HG03280 (cell line): ENCODE data around the gene FAM114A2.
"Not testable (repeated sequence)": the region's sequence is repeated elsewhere in the genome, so short reads cannot be mapped to it uniquely, and the experiment has no call there.

ENCODE experiments used
- ATAC-seq: cut with Tn5 transposase; IDR thresholded peaks from one replicate; pipeline ENCODE4 v1.9.1; 2021; ENCODE audit warnings: mild to moderate bottlenecking, moderate library complexity; ENCODE audit not compliant: unreplicated experiment

Gene FAM114A2

GRCh38 chr5:154038707-154039457 lies at the start of gene FAM114A2, which contains the start of gene MFAP3:
Gene FAM114A2 (minus strand): TSS chr5:154038910. CDS start chr5:154034953, 3,957 bp downstream.
Gene MFAP3 (plus strand): TSS chr5:154038967. CDS start chr5:154049723, 10,756 bp downstream.
- ATAC-seq, result peak; percentile 99

DNA sequence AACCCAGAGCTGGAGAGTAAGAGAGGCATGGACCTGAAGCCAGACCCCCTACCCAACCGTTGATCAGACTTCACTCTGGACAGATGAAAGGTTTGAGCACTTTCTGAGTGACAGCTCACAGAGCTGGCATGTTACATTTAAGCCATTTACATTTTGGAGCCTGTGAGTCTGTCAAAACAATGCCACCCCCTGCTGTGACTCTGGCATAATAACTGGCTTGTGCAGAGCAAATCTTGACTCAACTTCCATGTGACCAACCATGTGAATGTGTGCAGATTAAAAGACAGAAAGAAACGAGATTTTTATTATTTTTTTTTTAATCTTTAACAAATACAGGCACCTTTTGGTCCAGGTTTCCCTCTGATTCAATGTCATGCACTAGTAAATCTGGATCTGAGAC lies 48.5 kb upstream of the FAM114A2 start:
- no peak for ATAC-seq

- ATAC-seq, result no peak
These were observed 47.9 kb upstream of the FAM114A2 start for GRCh38 chr5:154086641-154087040.

- ATAC-seq, result no peak
These were observed 47.4 kb upstream of the FAM114A2 start for GRCh38 chr5:154086146-154086545.

GRCh38 chr5:154084062-154084639 lies 45.4 kb upstream of the FAM114A2 start:
- ATAC-seq, result no peak

DNA sequence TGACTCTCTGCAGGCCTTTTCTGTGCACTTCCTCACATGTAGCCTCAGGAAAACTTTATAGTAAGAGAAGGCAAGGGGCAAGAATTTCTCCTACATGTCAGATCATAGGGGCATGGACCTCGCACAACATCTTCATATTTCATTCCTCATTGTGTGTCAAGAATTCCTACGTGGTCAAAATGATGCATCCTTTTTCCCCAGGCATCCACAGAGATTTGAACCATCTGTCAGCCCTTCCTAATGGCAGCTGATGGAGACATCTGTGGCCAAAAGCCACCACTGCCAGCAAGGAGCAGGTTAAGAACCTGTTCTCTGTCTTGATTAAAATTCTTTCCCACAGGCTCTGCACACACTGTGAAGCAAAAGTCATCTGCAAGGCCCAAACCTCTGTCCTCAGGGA lies 42.5 kb upstream of the FAM114A2 start:
- ATAC-seq, result no peak

GRCh38 chr5:154078272-154078671 lies 39.6 kb upstream of the FAM114A2 start:
- ATAC-seq, result no peak

GRCh38 chr5:154077696-154078095 lies 39.0 kb upstream of the FAM114A2 start:
- ATAC-seq, result no peak

DNA sequence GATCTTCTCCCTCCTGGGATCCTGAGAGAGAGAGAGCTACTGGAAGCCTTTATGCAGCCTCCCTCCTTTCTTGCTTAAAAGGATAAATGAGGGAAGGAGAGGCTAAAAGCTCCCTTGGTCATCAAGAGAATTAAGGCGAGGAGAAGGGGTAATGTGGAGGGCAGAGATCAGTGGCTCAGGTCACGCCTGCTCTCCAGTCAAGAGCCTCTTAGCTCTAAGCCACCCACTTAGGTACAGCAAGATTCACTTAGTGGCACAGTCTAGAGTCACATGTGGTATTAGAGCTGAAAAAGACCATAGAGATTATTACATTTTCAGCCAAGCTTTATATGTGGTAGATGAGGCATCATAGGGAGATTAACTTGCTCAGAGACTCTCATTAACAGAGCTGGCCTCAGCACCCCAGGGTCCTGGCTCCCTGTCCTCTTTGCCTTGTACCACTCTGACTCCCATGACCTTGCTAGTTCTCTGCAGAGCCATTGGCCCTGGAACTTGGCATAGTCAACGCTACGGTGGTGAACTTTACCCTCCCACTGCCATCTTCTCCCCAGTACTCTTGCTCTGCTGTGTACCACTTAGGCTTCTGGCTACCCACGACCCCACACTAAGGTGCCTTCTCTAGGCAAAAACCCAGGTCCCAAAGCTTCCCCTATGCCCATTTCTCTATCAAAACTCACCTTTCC lies 37.7 kb upstream of the FAM114A2 start:
- ATAC-seq, result no peak

DNA sequence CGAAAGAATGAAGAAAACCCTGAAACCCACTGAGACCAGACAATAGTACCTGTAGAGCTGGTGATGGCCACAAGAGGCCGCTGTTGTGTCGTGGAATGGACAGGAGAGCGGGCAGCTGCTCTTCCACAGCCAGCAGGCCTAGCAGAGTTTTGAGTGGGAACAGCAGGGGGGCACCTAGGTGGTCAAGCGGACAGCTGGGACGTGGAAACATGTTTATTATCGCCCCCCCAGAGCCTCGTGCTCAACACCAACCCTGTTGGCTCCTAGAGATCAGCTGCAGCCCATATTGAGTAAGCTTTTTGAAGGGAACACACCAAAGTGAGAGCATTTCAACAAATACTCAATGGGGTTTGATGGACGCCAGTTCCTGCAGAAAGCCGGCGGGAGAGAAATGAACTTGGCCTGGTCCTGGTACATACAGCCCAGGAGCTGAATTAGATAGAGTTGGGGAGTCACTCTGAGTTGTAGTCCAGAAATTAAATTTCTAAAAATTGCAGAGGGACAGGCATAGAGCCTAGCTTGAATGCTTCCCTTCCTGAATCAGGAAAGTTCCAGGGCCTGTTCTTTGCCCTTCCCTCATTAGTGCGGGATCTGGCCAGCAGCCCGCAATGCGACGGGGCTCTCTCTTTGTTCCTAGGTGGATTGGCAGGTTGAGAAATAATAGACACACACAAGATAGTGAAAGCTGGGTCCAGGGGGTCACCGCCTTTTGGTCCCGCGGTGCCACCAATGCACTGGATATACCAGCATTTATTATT lies 33.9 kb upstream of the FAM114A2 start:
- ATAC-seq, result peak; percentile 98

DNA sequence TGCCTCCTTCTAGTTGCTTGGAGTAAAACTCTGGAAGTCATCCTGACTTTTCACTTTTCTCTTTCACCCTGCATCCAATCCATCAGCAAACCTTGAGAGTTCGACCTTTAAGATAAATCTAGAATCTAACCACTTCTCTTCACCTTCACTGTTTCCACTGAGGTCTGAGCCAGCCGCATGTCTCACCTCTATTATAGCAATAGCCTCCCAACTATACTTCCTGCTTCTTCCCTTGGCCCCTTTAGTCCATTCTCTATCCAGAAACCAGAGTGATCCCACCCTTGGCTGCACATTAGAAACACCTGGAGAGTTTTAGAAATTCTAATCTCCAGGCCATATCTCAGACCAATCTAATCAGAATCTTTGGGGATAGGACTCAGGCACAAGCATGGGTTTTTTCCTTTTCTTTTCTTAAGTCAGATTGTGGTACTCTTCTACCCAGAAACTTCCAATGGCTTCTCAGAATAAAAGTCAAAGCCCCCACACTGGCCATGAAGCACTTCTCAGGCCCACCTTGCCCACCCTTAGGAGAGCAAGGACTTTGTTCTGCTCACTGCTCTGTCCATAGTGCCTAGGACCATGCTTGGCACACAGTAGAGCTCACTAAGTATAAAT lies 33.2 kb upstream of the FAM114A2 start:
- ATAC-seq, result peak; percentile 20

GRCh38 chr5:154069854-154070253 lies 31.1 kb upstream of the FAM114A2 start:
- ATAC-seq, result not testable (repeated sequence)

DNA sequence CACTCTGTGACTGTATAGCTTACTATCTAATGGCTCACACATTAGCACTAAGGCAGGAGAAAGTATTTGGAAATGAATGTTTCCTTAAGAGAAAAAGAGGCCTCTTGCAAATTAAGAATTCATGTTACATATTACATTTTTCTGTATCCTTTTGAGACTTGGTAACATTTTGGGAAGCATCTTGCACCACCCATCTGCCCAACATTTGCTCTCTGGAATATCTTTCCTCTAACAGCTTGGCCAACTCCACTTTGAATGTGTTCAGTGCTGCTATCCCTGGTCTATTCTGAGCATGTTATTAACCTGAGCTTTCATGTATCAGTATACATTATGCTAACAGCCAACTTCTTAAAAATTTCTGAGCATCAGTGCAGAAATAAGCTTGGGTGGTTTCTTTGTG lies 27.3 kb upstream of the FAM114A2 start:
- no peak for ATAC-seq

DNA sequence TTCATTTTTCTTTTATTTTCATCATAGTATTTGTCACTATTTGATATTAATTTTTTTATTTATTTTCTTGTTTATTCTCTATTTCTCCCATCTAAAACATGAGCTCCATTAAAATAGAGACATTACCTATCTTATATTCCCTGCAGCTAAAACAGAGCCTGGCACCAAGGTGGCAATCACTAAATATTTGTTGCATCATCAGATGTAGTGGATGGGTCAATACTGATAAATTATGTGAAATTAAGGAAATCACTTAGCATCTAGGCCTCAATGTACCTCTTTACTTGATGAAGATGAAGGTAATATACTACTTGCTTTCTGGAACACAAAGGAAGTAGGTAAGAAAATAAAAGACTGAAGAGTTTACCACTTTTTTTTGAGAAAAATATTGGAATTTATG lies 24.7 kb upstream of the FAM114A2 start:
- no peak for ATAC-seq

DNA sequence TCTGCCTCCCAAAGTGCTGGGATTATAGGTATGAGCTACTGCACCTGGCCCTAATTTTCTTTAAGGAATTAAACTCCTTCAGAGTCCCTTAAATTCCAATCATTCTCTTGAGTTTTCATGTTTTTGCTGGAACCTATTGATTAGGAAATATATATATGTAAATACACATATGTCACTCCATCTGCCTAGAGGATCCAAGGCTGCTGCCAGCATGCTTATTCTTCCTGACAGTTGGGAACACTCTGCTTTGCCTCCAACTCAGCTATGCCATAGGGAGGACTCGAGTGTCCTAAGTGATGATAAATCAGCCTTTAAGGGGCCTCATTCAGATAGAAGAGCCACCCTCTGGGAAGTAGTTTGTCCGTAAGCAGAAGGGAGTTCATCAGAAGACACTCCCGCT lies 21.9 kb upstream of the FAM114A2 start:
- no peak for ATAC-seq

GRCh38 chr5:154059583-154059982 lies 20.9 kb upstream of the FAM114A2 start:
- no peak for ATAC-seq

DNA sequence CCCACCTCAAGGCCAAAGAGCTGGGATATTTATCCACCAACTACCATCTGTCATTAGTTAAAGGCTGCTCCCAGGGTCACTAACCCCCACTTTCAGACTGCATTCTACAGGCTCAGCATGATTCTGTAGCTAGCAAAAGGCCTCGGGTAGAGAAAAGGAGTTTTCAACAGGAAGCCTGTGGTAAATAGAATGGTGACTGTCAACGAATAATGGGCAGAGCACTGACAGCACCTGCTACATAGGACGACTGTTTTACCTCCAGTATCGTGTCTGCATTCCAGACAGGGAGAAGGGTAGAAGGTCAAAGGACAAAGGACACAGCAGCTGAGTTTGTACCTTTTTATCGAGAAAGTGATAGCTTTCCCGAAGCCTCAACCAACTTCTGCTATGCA lies 20.3 kb upstream of the FAM114A2 start:
- peak; percentile 17 for ATAC-seq

DNA sequence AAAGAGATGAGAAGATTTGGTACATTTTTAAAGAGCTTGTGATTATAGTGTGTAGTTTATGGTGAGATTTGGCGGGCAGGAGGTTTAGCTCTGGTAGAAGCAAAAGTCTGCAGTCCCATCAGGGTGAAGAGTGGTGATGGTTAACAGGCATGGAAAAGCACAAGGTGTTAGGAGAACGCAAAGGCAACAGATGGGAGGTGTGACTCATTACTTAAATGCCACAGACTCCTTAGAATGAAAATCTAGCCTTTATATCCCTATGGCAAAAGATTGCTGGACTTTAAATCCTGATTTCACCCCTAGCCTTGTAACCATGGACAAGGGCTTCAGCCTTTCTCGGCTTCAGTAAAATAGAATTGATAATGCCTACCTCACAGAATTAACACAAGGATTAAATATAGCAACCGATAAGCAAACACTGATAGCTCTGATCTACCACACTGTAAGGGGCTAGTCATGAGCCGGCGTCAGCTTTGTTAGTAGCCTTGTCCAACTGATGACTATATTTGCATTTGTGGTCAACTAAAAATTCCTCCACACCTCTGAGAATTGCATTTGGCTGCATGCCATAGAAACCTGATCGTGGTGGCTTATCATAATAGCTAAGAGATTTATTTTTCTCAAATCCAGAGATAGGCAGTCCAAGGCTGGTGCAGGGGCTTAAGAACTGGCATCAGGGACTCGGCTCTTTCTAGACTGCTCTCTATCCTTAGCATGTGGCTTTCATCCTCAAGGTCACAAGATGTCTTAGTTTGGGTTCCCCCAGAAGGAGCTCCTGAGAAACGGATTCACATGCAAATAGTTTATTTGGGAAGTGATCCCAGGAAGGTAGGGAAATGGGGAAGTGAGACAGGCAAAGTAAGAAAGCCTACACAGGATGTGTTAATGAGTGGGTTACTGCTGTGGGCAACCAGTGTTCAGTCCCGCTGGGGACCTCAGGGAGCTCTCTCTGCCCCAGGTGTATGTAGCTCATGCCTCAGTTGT lies 19.6 kb upstream of the FAM114A2 start:
- peak; percentile 54 for ATAC-seq

- ATAC-seq, result no peak
These were observed 16.5 kb upstream of the FAM114A2 start for GRCh38 chr5:154055201-154055600.

DNA sequence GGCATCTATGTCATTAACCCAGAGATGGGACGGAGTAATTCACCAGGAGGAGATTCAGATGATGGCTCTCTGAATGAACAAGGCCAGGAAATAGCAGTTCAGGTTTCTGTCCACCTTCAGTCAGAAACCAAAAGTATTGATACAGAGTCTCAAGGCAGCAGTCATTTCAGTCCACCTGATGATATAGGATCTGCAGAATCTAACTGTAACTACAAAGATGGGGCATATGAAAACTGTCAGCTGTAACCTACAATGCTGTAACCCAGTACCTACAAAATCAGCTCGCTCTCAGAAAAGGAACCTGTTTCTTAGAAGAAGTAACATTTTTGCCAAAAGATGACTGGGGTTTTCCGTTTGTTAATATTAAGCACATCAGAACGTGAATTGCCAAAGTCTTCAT lies 14.8 kb upstream of the FAM114A2 start:
- no peak for ATAC-seq
